H1 (cell line): Measurements from ENCODE around the gene UBXN11. TPM values are rescaled to one million over a fixed set of nuclear protein-coding genes. Genes with fewer than 3 reads are reported as not detected.

Experiments used
- POU5F1 ChIP-seq: IDR thresholded peaks from 2 replicates; pipeline ENCODE4 v1.6.1; 2011; ENCODE audit warnings: low read depth, mild to moderate bottlenecking, low read length, moderate library complexity
- polyA plus RNA-seq, 7 experiments: library from polyadenylated mRNA; depleted of rRNA in 3 of 7; stranded (reverse) in 5 of 7; unstranded in 2 of 7; fragments of >200 nt in 5 of 7; fragments of 200-250 nt in 2 of 7; gene quantifications; 1 replicate in 5 of 7; 2 replicates in 1 of 7; 4 replicates in 1 of 7; pipeline versions ENCODE4 v1.2.1 to v1.2.3, GENCODE V29; 2011 to 2013; ENCODE audit warnings: missing spikeins in 2 of 7, mixed read lengths in 2 of 7
- total RNA-seq: library from RNA; stranded (reverse); fragmentation: NEBNext Ultra II Directional; extraction: Animal tissue kit (Norgen Biotek cat#: 25700); gene quantifications from 2 replicates; pipeline ENCODE4 v1.2.1, GENCODE V29; 2021

UBXN11 gene
- total and polyA plus RNA-seq, 2 of the 8 experiments (the other 6 are each of a cell fraction or from before 2014, with no cell fraction given): 6.3 to 10.4 TPM

DNA sequence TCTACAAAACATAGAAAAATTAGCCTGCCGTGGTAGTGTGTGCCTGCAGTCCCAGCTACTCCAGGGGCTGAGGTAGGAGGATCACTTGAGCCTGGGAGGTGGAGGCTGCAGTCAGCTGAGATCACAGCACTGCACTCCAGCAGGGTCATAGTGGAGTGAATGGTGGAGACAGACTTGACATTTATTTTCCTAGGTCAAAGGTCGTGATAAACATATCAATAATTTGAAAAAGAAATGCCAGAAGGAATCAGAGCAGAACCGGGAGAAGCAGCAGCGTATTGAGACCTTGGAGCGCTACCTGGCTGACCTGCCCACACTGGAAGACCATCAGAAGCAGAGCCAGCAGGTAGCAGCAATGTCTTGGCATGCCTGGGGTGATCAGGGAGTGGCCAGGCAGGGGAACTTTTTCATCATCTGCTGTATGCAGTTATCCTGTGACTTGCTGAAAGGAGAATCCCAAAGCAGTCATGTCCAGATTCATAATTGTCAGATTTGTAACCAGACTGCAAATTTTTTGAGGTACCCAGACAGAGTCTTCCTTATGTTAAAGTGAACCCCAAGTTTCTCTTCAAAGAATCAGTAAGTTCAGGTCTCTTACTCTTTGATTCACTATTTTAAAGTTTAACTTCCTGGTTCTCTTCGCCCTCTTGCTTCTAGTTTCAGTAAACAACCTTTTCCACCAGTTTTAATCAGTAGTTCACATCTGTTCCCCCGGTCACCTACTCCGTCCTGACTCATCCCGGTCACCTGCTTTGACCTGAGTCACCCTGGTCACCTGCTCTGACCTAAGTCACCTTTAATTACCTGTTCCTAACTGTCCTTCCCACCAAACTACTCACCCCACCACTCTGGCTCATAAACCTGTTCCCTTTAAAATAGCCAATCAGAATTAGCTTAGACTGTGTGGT lies 37.9 kb downstream of the UBXN11 start (continued):
- no peak for TF ChIP-seq POU5F1
